Measurements from ENCODE around the gene CPSF6. TPM values are rescaled to one million over a fixed set of nuclear protein-coding genes. Genes with fewer than 3 reads are reported as not detected.
"Not testable (repeated sequence)": the region's sequence is repeated elsewhere in the genome, so short reads cannot be mapped to it uniquely, and the experiment has no call there.

The CPSF6 gene
- total RNA-seq: 100 to 1,000 TPM in 2 of 4 donors, 10 to 100 TPM in 2; 27.7 to 111 (median 72.6) TPM

DNA sequence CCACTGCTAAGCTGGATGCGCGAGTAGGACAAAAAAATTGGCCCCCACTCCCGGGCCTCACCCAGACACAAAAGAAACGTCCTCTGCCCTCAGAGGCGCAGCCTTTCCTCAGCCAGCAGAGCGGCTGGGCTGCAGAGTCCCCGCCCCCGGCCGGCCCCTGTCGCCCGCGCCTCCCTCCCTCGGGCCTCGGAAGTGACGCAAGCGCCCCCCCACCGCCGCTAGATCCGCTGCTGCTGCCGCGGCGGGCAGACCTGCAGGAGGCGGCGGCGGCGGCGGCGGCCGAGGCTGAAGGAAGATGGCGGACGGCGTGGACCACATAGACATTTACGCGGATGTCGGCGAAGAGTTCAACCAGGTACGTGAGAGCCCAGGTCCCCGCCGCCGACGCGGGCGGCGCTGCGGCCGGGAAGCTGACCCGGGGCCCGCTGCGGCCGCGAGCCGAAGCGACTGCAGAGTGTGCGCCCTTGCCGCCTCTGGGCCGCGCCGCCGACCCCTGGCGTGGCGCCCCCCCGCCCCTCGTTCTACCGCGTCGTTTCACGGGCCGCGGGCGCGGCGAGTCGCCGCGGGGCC, at the start of gene CPSF6:
Gene CPSF6, plus strand, starts transcription at position 218 of the 570 bp plus-strand sequence. Its CDS starts 78 bp downstream, at position 296.
- no peaks in the 10 kb centered on the region for H3K27me3 ChIP-seq
- DNase-seq: peak; percentile 94 to 96
- no peaks in the 10 kb centered on the region for H3K9me3 ChIP-seq
- no peaks in the 10 kb centered on the region for H3K36me3 ChIP-seq
- H3K4me1 ChIP-seq: no peaks in the 10 kb centered on the region
- TF ChIP-seq POLR2A (IDR thresholded peaks at IDR 0.05): peak; percentile 95 to 99
- TF ChIP-seq, protein P1, sequence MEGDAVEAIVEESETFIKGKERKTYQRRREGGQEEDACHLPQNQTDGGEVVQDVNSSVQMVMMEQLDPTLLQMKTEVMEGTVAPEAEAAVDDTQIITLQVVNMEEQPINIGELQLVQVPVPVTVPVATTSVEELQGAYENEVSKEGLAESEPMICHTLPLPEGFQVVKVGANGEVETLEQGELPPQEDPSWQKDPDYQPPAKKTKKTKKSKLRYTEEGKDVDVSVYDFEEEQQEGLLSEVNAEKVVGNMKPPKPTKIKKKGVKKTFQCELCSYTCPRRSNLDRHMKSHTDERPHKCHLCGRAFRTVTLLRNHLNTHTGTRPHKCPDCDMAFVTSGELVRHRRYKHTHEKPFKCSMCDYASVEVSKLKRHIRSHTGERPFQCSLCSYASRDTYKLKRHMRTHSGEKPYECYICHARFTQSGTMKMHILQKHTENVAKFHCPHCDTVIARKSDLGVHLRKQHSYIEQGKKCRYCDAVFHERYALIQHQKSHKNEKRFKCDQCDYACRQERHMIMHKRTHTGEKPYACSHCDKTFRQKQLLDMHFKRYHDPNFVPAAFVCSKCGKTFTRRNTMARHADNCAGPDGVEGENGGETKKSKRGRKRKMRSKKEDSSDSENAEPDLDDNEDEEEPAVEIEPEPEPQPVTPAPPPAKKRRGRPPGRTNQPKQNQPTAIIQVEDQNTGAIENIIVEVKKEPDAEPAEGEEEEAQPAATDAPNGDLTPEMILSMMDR (IDR thresholded peaks at IDR 0.05): peak in 1 of 4 experiments; percentile 29
- H3K4me3 ChIP-seq: peak within 1 kb of the TSS; percentile 65 to 94
- peak within 1 kb of the TSS; percentile 96 for H3K27ac ChIP-seq
- intact Hi-C loops (cut with DNase I; ENCODE audit: low total_unique reads): no loop called here

DNA sequence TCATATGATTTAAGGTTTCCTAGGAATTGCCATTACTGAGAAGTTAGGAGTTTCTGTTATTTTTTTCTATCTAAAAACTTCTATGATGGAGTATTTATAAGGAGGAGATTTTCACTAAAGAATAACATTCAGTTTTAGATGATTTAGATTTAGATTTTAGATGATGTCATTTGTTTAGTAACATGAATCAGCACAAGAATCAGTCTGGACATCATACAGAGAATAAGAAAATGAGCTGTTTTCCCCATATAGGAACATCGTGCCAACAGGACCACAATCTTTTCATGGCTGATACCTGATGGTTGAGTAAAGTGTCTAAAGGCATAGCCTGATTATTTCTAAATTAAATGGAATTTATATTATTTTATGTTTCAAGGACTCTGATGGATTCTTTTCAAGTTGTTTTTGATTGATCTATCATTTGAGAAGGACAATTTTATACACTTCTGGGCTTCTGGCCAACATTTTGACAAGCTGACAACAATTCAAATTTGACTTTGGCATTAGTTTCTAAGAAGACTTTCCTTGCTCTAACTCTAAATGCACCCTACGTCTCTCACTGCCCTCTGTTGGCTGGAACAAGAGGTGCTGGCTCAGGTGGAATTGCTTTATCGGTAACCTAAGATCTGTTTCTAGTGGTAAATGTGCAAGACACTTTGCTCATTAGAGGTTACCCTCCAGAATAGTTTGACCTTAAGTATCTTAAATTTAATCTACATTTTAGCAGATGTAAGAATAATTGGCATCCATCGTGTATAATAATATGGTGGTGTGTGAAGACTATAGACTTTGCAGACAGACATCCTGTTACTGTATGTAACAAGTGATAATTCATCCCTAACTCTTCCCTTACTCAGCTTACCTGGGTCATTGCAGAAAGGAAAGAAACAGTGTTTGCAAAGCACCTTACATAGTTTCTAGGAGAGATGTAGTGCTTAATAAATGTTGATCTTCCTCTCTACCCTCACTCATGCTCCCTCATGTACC, 42.8 kb upstream of the CPSF6 start:
- H3K4me3 ChIP-seq: no peak overlapping the region
- no peak for TF ChIP-seq POLR2A (IDR thresholded peaks at IDR 0.05)
- TF ChIP-seq, protein P1 (IDR thresholded peaks at IDR 0.05): no peak
- no peaks in the 10 kb centered on the region for H3K27me3 ChIP-seq
- H3K36me3 ChIP-seq: no peaks in the 10 kb centered on the region
- H3K4me1 ChIP-seq: no peaks in the 10 kb centered on the region
- H3K27ac ChIP-seq: no peak overlapping the region
- intact Hi-C loops (cut with DNase I; ENCODE audit: low total_unique reads): no loop called here
- H3K9me3 ChIP-seq: no peaks in the 10 kb centered on the region
- no peak for DNase-seq

GRCh38 chr12:69199976-69200375, 39.4 kb upstream of the CPSF6 start:
- H3K27me3 ChIP-seq; H3K4me3 ChIP-seq; H3K9me3 ChIP-seq; H3K36me3 ChIP-seq; DNase-seq; H3K27ac ChIP-seq; H3K4me1 ChIP-seq; intact Hi-C loops (cut with DNase I; ENCODE audit: low total_unique reads): not testable (repeated sequence)

DNA sequence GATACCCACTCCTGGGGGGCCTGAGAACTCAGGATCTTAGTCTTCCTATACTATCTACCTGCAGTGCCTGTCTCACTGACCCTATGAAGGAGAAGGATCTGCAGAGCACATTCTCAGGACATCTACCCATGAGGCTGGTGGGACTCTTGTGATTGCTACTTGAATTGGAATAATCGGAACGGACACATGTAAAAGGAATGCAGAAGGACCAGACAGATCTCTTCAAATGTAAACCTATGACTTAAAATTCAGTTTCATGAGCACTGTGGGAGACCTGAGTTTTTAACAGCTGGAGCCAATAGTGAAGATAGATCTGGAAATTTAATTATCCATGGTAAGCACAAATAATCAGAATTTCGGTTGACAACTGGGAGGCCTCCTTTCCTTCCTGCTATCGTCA, 35.2 kb upstream of the CPSF6 start:
- TF ChIP-seq POLR2A (IDR thresholded peaks at IDR 0.05): no peak
- TF ChIP-seq, protein P1 (IDR thresholded peaks at IDR 0.05): no peak
- no peak overlapping the region for H3K27ac ChIP-seq
- no peaks in the 10 kb centered on the region for H3K9me3 ChIP-seq
- no peak for DNase-seq
- H3K4me1 ChIP-seq: no peaks in the 10 kb centered on the region
- H3K36me3 ChIP-seq: no peaks in the 10 kb centered on the region
- no peaks in the 10 kb centered on the region for H3K27me3 ChIP-seq
- intact Hi-C loops (cut with DNase I; ENCODE audit: low total_unique reads): no loop called here
- H3K4me3 ChIP-seq: no peak overlapping the region

GRCh38 chr12:69210661-69211060, 28.7 kb upstream of the CPSF6 start:
- intact Hi-C loops (cut with DNase I; ENCODE audit: low total_unique reads): no loop called here
- TF ChIP-seq, protein P1 (IDR thresholded peaks at IDR 0.05): no peak
- no peak for DNase-seq
- Histone ChIP-seq H3K36me3 (no peaks in the 10 kb centered on the region), H3K4me1 (no peaks in the 10 kb centered on the region), H3K27ac (no peak overlapping the region), H3K9me3 (no peaks in the 10 kb centered on the region), H3K27me3 (no peaks in the 10 kb centered on the region), H3K4me3 (no peak overlapping the region)

All from uterus (tissue), 4 donors.